Activated CD4-positive, alpha-beta T cell treated with anti-CD3 and anti-CD28 coated beads, Interleukin-10, Interleukin-2, amounts not matched to agents 100 ng/mL and 50 ng/mL, durations not matched to agents 16 hours and 8 hours (primary cell): ENCODE measurements around the gene NTPCR.
"Not testable (repeated sequence)": the region's sequence is repeated elsewhere in the genome, so short reads cannot be mapped to it uniquely, and the experiment has no call there.

ENCODE experiments used
- DNase-seq: peaks from one replicate; pipeline ENCODE4 v3.0.0-alpha.2; 2020

The NTPCR gene

GRCh38 chr1:232950197-232951176 lies at the start of gene NTPCR:
Gene NTPCR (plus strand): TSS chr1:232950611. CDS start chr1:232950711, 100 bp downstream.
- peak; percentile 96 for DNase-seq

- no peak for DNase-seq
These were observed 49.6 kb upstream of the NTPCR start for GRCh38 chr1:232900818-232901217.

- DNase-seq = no peak
These were observed 49.2 kb upstream of the NTPCR start for GRCh38 chr1:232901255-232901654.

GRCh38 chr1:232902774-232903350 lies 47.5 kb upstream of the NTPCR start:
- DNase-seq = no peak

- peak; percentile 7 for DNase-seq
These were observed 46.3 kb upstream of the NTPCR start for GRCh38 chr1:232904131-232904530.

- DNase-seq = peak; percentile 79
These were observed 45.8 kb upstream of the NTPCR start for GRCh38 chr1:232904566-232904965.

- peak; percentile 47 for DNase-seq
These were observed 44.9 kb upstream of the NTPCR start for GRCh38 chr1:232905331-232906034.

- no peak for DNase-seq
These were observed 44.0 kb upstream of the NTPCR start for GRCh38 chr1:232906441-232906840.

- DNase-seq = no peak
These were observed 41.6 kb upstream of the NTPCR start for GRCh38 chr1:232908831-232909230.

- DNase-seq = no peak
These were observed 40.7 kb upstream of the NTPCR start for GRCh38 chr1:232909752-232910151.

- DNase-seq = no peak
These were observed 39.3 kb upstream of the NTPCR start for GRCh38 chr1:232911027-232911599.

GRCh38 chr1:232912845-232913580 lies 37.4 kb upstream of the NTPCR start:
- DNase-seq = no peak

- not testable (repeated sequence) for DNase-seq
These were observed 36.1 kb upstream of the NTPCR start for GRCh38 chr1:232914271-232914670.

- no peak for DNase-seq
These were observed 35.2 kb upstream of the NTPCR start for GRCh38 chr1:232915212-232915611.

GRCh38 chr1:232917053-232917452 lies 33.4 kb upstream of the NTPCR start:
- peak; percentile 9 for DNase-seq

- DNase-seq = no peak
These were observed 29.0 kb upstream of the NTPCR start for GRCh38 chr1:232921381-232921780.

GRCh38 chr1:232922485-232922884 lies 27.9 kb upstream of the NTPCR start:
- DNase-seq = no peak

GRCh38 chr1:232923739-232924386 lies 26.5 kb upstream of the NTPCR start:
- peak; percentile 79 for DNase-seq

GRCh38 chr1:232924874-232925273 lies 25.5 kb upstream of the NTPCR start:
- DNase-seq = no peak

GRCh38 chr1:232925421-232926220 lies 24.8 kb upstream of the NTPCR start:
- no peak for DNase-seq

- DNase-seq = not testable (repeated sequence)
These were observed 23.2 kb upstream of the NTPCR start for GRCh38 chr1:232927166-232927565.
